ENCODE data around the gene CAND2.

GRCh38 chr3:12756175-12756574 is 40.3 kb upstream of the CAND2 start:
- TF ChIP-seq CTCF (IDR thresholded peaks at IDR 0.05) (no peak), ZFX (IDR thresholded peaks at IDR 0.05; ENCODE audit: borderline replicate concordance) (no peak)
